HG03558 (cell line): Measurements from ENCODE around the gene ACD.

Experiments used
- ATAC-seq: cut with Tn5 transposase; IDR thresholded peaks from one replicate; pipeline ENCODE4 v1.9.1; 2021; ENCODE audit warnings: moderate number of reproducible peaks; ENCODE audit not compliant: unreplicated experiment; ENCODE audit errors: extremely low read depth

Gene ACD

GRCh38 chr16:67676939-67677338 lies 16.9 kb upstream of the ACD start:
- no peak for ATAC-seq

- ATAC-seq, result no peak
These were observed 16.5 kb upstream of the ACD start for GRCh38 chr16:67676516-67676915.

GRCh38 chr16:67675999-67676398 lies 15.9 kb upstream of the ACD start:
- no peak for ATAC-seq

- ATAC-seq, result no peak
These were observed 15.5 kb upstream of the ACD start for GRCh38 chr16:67675579-67675935.

GRCh38 chr16:67674851-67675578 lies 15.0 kb upstream of the ACD start:
- no peak for ATAC-seq

GRCh38 chr16:67673712-67674580 lies 13.9 kb upstream of the ACD start:
- ATAC-seq, result no peak

GRCh38 chr16:67672739-67673662 lies 12.9 kb upstream of the ACD start:
- ATAC-seq, result no peak

GRCh38 chr16:67672306-67672705 lies 12.2 kb upstream of the ACD start:
- ATAC-seq, result no peak

GRCh38 chr16:67669499-67670101 lies 9.5 kb upstream of the ACD start:
- no peak for ATAC-seq

GRCh38 chr16:67668495-67669157 lies 8.6 kb upstream of the ACD start:
- ATAC-seq, result no peak

GRCh38 chr16:67667817-67668494 lies 7.9 kb upstream of the ACD start:
- peak; percentile 61 for ATAC-seq

- no peak for ATAC-seq
These were observed 7.4 kb upstream of the ACD start for GRCh38 chr16:67667453-67667816.

GRCh38 chr16:67666559-67667452 lies 6.7 kb upstream of the ACD start, which contains the start of the genes C16orf86 and ENKD1:
TSS of gene C16orf86 (plus strand) at chr16:67666814. CDS start at chr16:67666971, 157 bp downstream.
TSS of gene ENKD1 (minus strand) at chr16:67666750. CDS start at chr16:67666442, 308 bp downstream.
- no peak for ATAC-seq

GRCh38 chr16:67666032-67666551 lies 6.0 kb upstream of the ACD start:
- no peak for ATAC-seq

GRCh38 chr16:67665598-67665997 lies 5.5 kb upstream of the ACD start:
- ATAC-seq, result no peak

- ATAC-seq, result no peak
These were observed 4.8 kb upstream of the ACD start for GRCh38 chr16:67664871-67665270.

- no peak for ATAC-seq
These were observed 4.2 kb upstream of the ACD start for GRCh38 chr16:67664258-67664657.

GRCh38 chr16:67663877-67664222 lies 3.8 kb upstream of the ACD start:
- ATAC-seq, result no peak
